Measurements from ENCODE around the gene BRICD5. TPM values are rescaled to one million over a fixed set of nuclear protein-coding genes. Genes with fewer than 3 reads are reported as not detected.

The BRICD5 gene
- total RNA-seq, 1 experiment from 2014 or later = 1.3 TPM

GRCh38 chr16:2180962-2181923 is 29.4 kb downstream of the BRICD5 start:
- Histone ChIP-seq H3K9me3 (no peaks in the 10 kb centered on the region), H3K27me3 (no peaks in the 10 kb centered on the region)

GRCh38 chr16:2180461-2180860 is 30.2 kb downstream of the BRICD5 start:
- no peak for DNase-seq
- H3K4me3 ChIP-seq = no peak overlapping the region
- H3K27me3 ChIP-seq = no peaks in the 10 kb centered on the region
- no peaks in the 10 kb centered on the region for H3K9me3 ChIP-seq
- peaks cover 26% of the 10 kb centered on the region for H3K36me3 ChIP-seq

More at GRCh38 chr16:2180962-2181923, 29.4 kb downstream of the BRICD5 start:
- Histone ChIP-seq H3K36me3 (peaks cover 19% of the 10 kb centered on the region), H3K4me3 (no peak overlapping the region)
- no peak for DNase-seq

- Histone ChIP-seq H3K36me3 (peaks cover 35% of the 10 kb centered on the region), H3K4me3 (no peak overlapping the region), H3K27me3 (no peaks in the 10 kb centered on the region), H3K9me3 (no peaks in the 10 kb centered on the region)
- DNase-seq = no peak
Measured at GRCh38 chr16:2179576-2179975, 31.1 kb downstream of the BRICD5 start.

- H3K36me3 ChIP-seq = peaks cover 40% of the 10 kb centered on the region
- no peaks in the 10 kb centered on the region for H3K27me3 ChIP-seq
- no peak for DNase-seq
- no peak overlapping the region for H3K4me3 ChIP-seq
- no peaks in the 10 kb centered on the region for H3K9me3 ChIP-seq
Measured at GRCh38 chr16:2179107-2179501, 31.6 kb downstream of the BRICD5 start.

- H3K36me3 ChIP-seq = peaks cover 43% of the 10 kb centered on the region
- no peak overlapping the region for H3K4me3 ChIP-seq
- no peaks in the 10 kb centered on the region for H3K27me3 ChIP-seq
- no peaks in the 10 kb centered on the region for H3K9me3 ChIP-seq
- no peak for DNase-seq
Measured at GRCh38 chr16:2178321-2179106, 32.1 kb downstream of the BRICD5 start.

GRCh38 chr16:2177561-2177960 is 33.1 kb downstream of the BRICD5 start:
- H3K9me3 ChIP-seq = no peaks in the 10 kb centered on the region
- no peak overlapping the region for H3K4me3 ChIP-seq
- no peak for DNase-seq
- H3K36me3 ChIP-seq = peaks cover 46% of the 10 kb centered on the region
- no peaks in the 10 kb centered on the region for H3K27me3 ChIP-seq

- H3K4me3 ChIP-seq = no peak overlapping the region
- H3K9me3 ChIP-seq = no peaks in the 10 kb centered on the region
- H3K27me3 ChIP-seq = no peaks in the 10 kb centered on the region
- peaks cover 43% of the 10 kb centered on the region for H3K36me3 ChIP-seq
- no peak for DNase-seq
Measured at GRCh38 chr16:2177101-2177500, 33.6 kb downstream of the BRICD5 start.

GRCh38 chr16:2176047-2176446 is 34.6 kb downstream of the BRICD5 start:
- Histone ChIP-seq H3K36me3 (peaks cover 50% of the 10 kb centered on the region), H3K4me3 (no peak overlapping the region), H3K9me3 (no peaks in the 10 kb centered on the region), H3K27me3 (no peaks in the 10 kb centered on the region)
- no peak for DNase-seq

- H3K36me3 ChIP-seq = peaks cover 56% of the 10 kb centered on the region
- H3K27me3 ChIP-seq = no peaks in the 10 kb centered on the region
- no peak overlapping the region for H3K4me3 ChIP-seq
- no peak for DNase-seq
- H3K9me3 ChIP-seq = no peaks in the 10 kb centered on the region
Measured at GRCh38 chr16:2175454-2175853, 35.2 kb downstream of the BRICD5 start.

GRCh38 chr16:2174396-2175131 is 36.1 kb downstream of the BRICD5 start:
- Histone ChIP-seq H3K4me3 (no peak overlapping the region), H3K27me3 (no peaks in the 10 kb centered on the region), H3K36me3 (peaks cover 64% of the 10 kb centered on the region), H3K9me3 (no peaks in the 10 kb centered on the region)
- DNase-seq = no peak

- Histone ChIP-seq H3K27me3 (no peaks in the 10 kb centered on the region), H3K9me3 (no peaks in the 10 kb centered on the region), H3K4me3 (no peak overlapping the region), H3K36me3 (peaks cover 71% of the 10 kb centered on the region)
- DNase-seq = no peak
Measured at GRCh38 chr16:2173916-2174315, 36.7 kb downstream of the BRICD5 start.

- Histone ChIP-seq H3K9me3 (no peaks in the 10 kb centered on the region), H3K4me3 (no peak overlapping the region), H3K36me3 (peaks cover 76% of the 10 kb centered on the region), H3K27me3 (no peaks in the 10 kb centered on the region)
- no peak for DNase-seq
Measured at GRCh38 chr16:2173366-2173765, 37.3 kb downstream of the BRICD5 start.

- Histone ChIP-seq H3K36me3 (peaks cover 79% of the 10 kb centered on the region), H3K9me3 (no peaks in the 10 kb centered on the region)
- DNase-seq = no peak
Measured at GRCh38 chr16:2172688-2173335, 37.9 kb downstream of the BRICD5 start.

GRCh38 chr16:2171601-2172178 is 39.0 kb downstream of the BRICD5 start:
- H3K27me3 ChIP-seq = no peaks in the 10 kb centered on the region
- peaks cover 86% of the 10 kb centered on the region for H3K36me3 ChIP-seq
- H3K9me3 ChIP-seq = no peaks in the 10 kb centered on the region
- no peak overlapping the region for H3K4me3 ChIP-seq
- DNase-seq = no peak

More at GRCh38 chr16:2172688-2173335, 37.9 kb downstream of the BRICD5 start:
- H3K4me3 ChIP-seq = no peak overlapping the region
- H3K27me3 ChIP-seq = no peaks in the 10 kb centered on the region

GRCh38 chr16:2170587-2171435 is 39.9 kb downstream of the BRICD5 start:
- Histone ChIP-seq H3K27me3 (no peaks in the 10 kb centered on the region), H3K4me3 (no peak overlapping the region), H3K36me3 (peaks cover 87% of the 10 kb centered on the region), H3K9me3 (no peaks in the 10 kb centered on the region)
- no peak for DNase-seq
